Endothelial cell of umbilical vein (primary cell): ENCODE data around the gene FAM78A. TPM values are rescaled to one million over a fixed set of nuclear protein-coding genes. Genes with fewer than 3 reads are reported as not detected.

ENCODE experiments used
- BruUV-seq: library from RNA; stranded (reverse); fragments of 400-500 nt; replicated peaks from 2 replicates; lab custom pipeline; 2021; lab: Mats Ljungman, UMichigan
- CTCF ChIA-PET: fragments of 300-600, 350-600 bp; sonication (Branson Sonifier 250); formaldehyde crosslinking; loops from one replicate; lab custom pipeline; 2021; ENCODE audit warnings: antibody characterized with exemption, inconsistent platforms; lab: Charles Lee
- POLR2A ChIA-PET: fragments of 300-600, 350-600 bp; sonication (Branson Sonifier 250); formaldehyde crosslinking; loops from one replicate; lab custom pipeline; 2021; ENCODE audit warnings: antibody characterized with exemption, inconsistent platforms; lab: Charles Lee
- DNase-seq: peaks from one replicate; pipeline ENCODE4 v3.0.0-alpha.2; 2011; ENCODE audit warnings: low read depth, low spot score
- FAIRE-seq: peaks from 2 replicates; lab custom pipeline; 2011; peaks lifted over from hg19 to GRCh38; lab: Jason Lieb, UNC
- H2AFZ ChIP-seq: 2 replicates; pipeline ENCODE4 v1.6.0; 2012; ENCODE audit warnings: low read depth, low read length, control low read depth, inconsistent platforms
- H3K27ac ChIP-seq: 2 replicates; pipeline ENCODE4 v1.5.1; 2011; ENCODE audit warnings: low read depth, mild to moderate bottlenecking, control low read depth, low read length, moderate library complexity; ENCODE audit not compliant: insufficient read depth
- H3K27me3 ChIP-seq, 2 experiments: 2 replicates each; pipeline versions ENCODE4 v1.6.0 to v1.6.1; 2011; ENCODE audit warnings: low read length in 2 of 2, mixed read lengths in 1 of 2; ENCODE audit not compliant: control insufficient read depth in 2 of 2, insufficient read depth in 2 of 2
- H3K36me3 ChIP-seq, 2 experiments: 2 replicates in 1 of 2; 3 replicates in 1 of 2; pipeline ENCODE4 v1.5.1; 2011; ENCODE audit warnings: low read length in 2 of 2, mild to moderate bottlenecking in 1 of 2, moderate library complexity in 1 of 2; ENCODE audit not compliant: control insufficient read depth in 2 of 2, insufficient read depth in 2 of 2; ENCODE audit errors: extremely low read depth in 1 of 2
- H3K4me1 ChIP-seq: 3 replicates; pipeline ENCODE4 v1.5.1; 2011; ENCODE audit warnings: mild to moderate bottlenecking, low read length; ENCODE audit not compliant: control insufficient read depth, insufficient read depth; ENCODE audit errors: extremely low read depth
- H3K4me2 ChIP-seq: 2 replicates; pipeline ENCODE4 v1.6.1; 2011; ENCODE audit warnings: low read length, control low read depth, mixed read lengths; ENCODE audit not compliant: insufficient read depth
- H3K4me3 ChIP-seq, 3 experiments: fragments of 200-600 bp in 1 of 3; sonication (generic), shearing (Covaris generic) in 1 of 3; replicated peaks in 1 of 3; 2 replicates each; pipeline ENCODE4 v1.5.1; 2011 to 2016; ENCODE audit warnings: control low read depth in 3 of 3, low read length in 3 of 3, mild to moderate bottlenecking in 2 of 3, inconsistent platforms in 1 of 3, low read depth in 1 of 3, moderate library complexity in 1 of 3; ENCODE audit not compliant: insufficient read depth in 1 of 3
- H3K79me2 ChIP-seq: 2 replicates; pipeline ENCODE4 v1.6.0; 2012; ENCODE audit warnings: low read length, inconsistent platforms; ENCODE audit not compliant: control insufficient read depth, insufficient read depth
- H3K9ac ChIP-seq: replicated peaks from 2 replicates; pipeline ENCODE3; 2011; ENCODE audit warnings: low read length, control low read depth; ENCODE audit not compliant: insufficient read depth; ENCODE audit errors: extremely low read depth
- H3K9me1 ChIP-seq: replicated peaks from 3 replicates; pipeline ENCODE4 v1.6.0; 2011; ENCODE audit warnings: mild to moderate bottlenecking, low read length; ENCODE audit not compliant: control insufficient read depth, insufficient read depth; ENCODE audit errors: extremely low read depth
- H3K9me3 ChIP-seq: replicated peaks from 2 replicates; pipeline ENCODE4 v1.5.1; 2012; ENCODE audit warnings: low read length, inconsistent platforms; ENCODE audit not compliant: control insufficient read depth, insufficient read depth
- H4K20me1 ChIP-seq: replicated peaks from 2 replicates; pipeline ENCODE3; 2011; ENCODE audit warnings: mild to moderate bottlenecking, low read length; ENCODE audit not compliant: control insufficient read depth, insufficient read depth; ENCODE audit errors: extremely low read depth
- CTCF ChIP-seq, 2 donors: IDR thresholded peaks; 1 replicate in 1 of 2; 2 replicates in 1 of 2; pipeline ENCODE4 v1.5.1; 2011; ENCODE audit warnings: low read length in 2 of 2, mild to moderate bottlenecking in 2 of 2, moderate library complexity in 2 of 2, control low read depth in 1 of 2, inconsistent platforms in 1 of 2, low read depth in 1 of 2; ENCODE audit not compliant: insufficient read depth in 1 of 2; ENCODE audit errors: extremely low read depth in 1 of 2
- EZH2 ChIP-seq: IDR thresholded peaks from 2 replicates; pipeline ENCODE4 v1.6.1; 2012; ENCODE audit warnings: borderline replicate concordance, low read depth, mild to moderate bottlenecking, moderate library complexity, low read length, inconsistent platforms; ENCODE audit not compliant: severe bottlenecking
- FOS ChIP-seq: IDR thresholded peaks from 2 replicates; pipeline ENCODE4 v1.6.1; 2011; ENCODE audit warnings: mild to moderate bottlenecking, low read length, moderate library complexity, borderline replicate concordance; ENCODE audit not compliant: insufficient read depth
- GATA2 ChIP-seq: IDR thresholded peaks from 2 replicates; pipeline ENCODE4 v1.7.0; 2011; ENCODE audit warnings: low read depth, mild to moderate bottlenecking, moderate library complexity, mixed read lengths, low read length; ENCODE audit not compliant: insufficient read length, insufficient read depth
- JUN ChIP-seq: IDR thresholded peaks from 2 replicates; pipeline ENCODE4 v1.6.1; 2011; ENCODE audit warnings: borderline replicate concordance, low read depth; ENCODE audit not compliant: insufficient read length, insufficient read depth
- MAX ChIP-seq: IDR thresholded peaks from 2 replicates; pipeline ENCODE4 v1.6.1; 2011; ENCODE audit not compliant: insufficient read depth, insufficient read length
- MYC ChIP-seq: IDR thresholded peaks from one replicate; pipeline ENCODE4 v1.6.1; 2011; ENCODE audit warnings: mild to moderate bottlenecking, low read depth, low read length
- POLR2A ChIP-seq: IDR thresholded peaks from 2 replicates; pipeline ENCODE4 v1.6.1; 2012; ENCODE audit warnings: low read depth, mild to moderate bottlenecking, control low read depth, low read length
- POLR2AphosphoS5 ChIP-seq: IDR thresholded peaks from 2 replicates; pipeline ENCODE4 v1.6.1; 2012; ENCODE audit warnings: low read depth, mild to moderate bottlenecking, control low read depth, low read length, moderate library complexity; ENCODE audit not compliant: insufficient read depth
- dilution Hi-C: fragments of 300-500 bp; cut with MboI; formaldehyde crosslinking; loops from one replicate; pipeline ENCODE4 v1.15.0; 2019; ENCODE audit warnings: low sequenced_read_pairs; ENCODE audit not compliant: extremely low pct_ligation_motif_present
- intact Hi-C: fragments of 100-400 bp; cut with micrococcal nuclease; formaldehyde crosslinking; loops from one replicate; pipeline ENCODE4 v1.10.0; 2022
- polyA plus RNA-seq, 4 experiments: library from polyadenylated mRNA; depleted of rRNA in 3 of 4; stranded (reverse) in 3 of 4; unstranded in 1 of 4; fragments of >200 nt; gene quantifications; 2 replicates each; pipeline versions ENCODE4 v1.2.1 to v1.2.3, GENCODE V29; 2011 to 2012; ENCODE audit warnings: missing spikeins in 1 of 4
- total RNA-seq: library from RNA; stranded (reverse); gene quantifications from 2 replicates; pipeline ENCODE4 v1.2.3, GENCODE V29; 2021

FAM78A gene
- total and polyA plus RNA-seq, 2 donors (not counting 3 experiments of a cell fraction or from before 2014, with no cell fraction given): 34.0 to 37.4 TPM

GRCh38 chr9:131298341-131298740, 22.0 kb upstream of the FAM78A start:
- no peak overlapping the region for H2AFZ ChIP-seq
- dilution Hi-C loops: no loop called here
- H3K27ac ChIP-seq: no peak overlapping the region
- no peaks in the 10 kb centered on the region for H3K36me3 ChIP-seq
- TF ChIP-seq POLR2A (no peak), MAX (no peak), CTCF (IDR thresholded peaks at IDR 0.05; ENCODE audit: extremely low read depth in 1 of 2, insufficient read depth in 1 of 2, low read depth in 1 of 2, low read length in 2 of 2) (no peak), JUN (no peak), POLR2AphosphoS5 (no peak), MYC (no peak), EZH2 (no peak), GATA2 (no peak), FOS (no peak)
- ChIA-PET CTCF (interaction anchor here (0.7 to 1.7 kb wide), 2 partner anchors 26 to 38 kb away, joined by 4 read pairs; no protein-coding TSS in a partner anchor), POLR2A (no interaction called here)
- intact Hi-C loops: no loop called here
- DNase-seq (no peak), FAIRE-seq (no peak)
- no TSS peak for BruUV-seq
- H3K79me2 ChIP-seq: no peaks in the 10 kb centered on the region
- no peaks in the 10 kb centered on the region for H4K20me1 ChIP-seq
- H3K9me1 ChIP-seq: no peaks in the 10 kb centered on the region
- H3K4me1 ChIP-seq: no peaks in the 10 kb centered on the region
- H3K27me3 ChIP-seq: no peaks in the 10 kb centered on the region
- H3K4me2 ChIP-seq: no peak overlapping the region
- no peak overlapping the region for H3K9ac ChIP-seq
- H3K9me3 ChIP-seq: no peaks in the 10 kb centered on the region
- no peak overlapping the region for H3K4me3 ChIP-seq
